Keratinocyte (primary cell): ENCODE data around the gene PLXND1.

Experiments used
- CTCF ChIP-seq, 3 experiments: IDR thresholded peaks in 1 of 3; conservative IDR thresholded peaks in 1 of 3; optimal IDR thresholded peaks in 1 of 3; 2 replicates in 2 of 3; 3 replicates in 1 of 3; pipeline versions ENCODE3 to v1.5.1; 2011; ENCODE audit warnings: low read length in 3 of 3, mild to moderate bottlenecking in 3 of 3, moderate library complexity in 2 of 3, control low read depth in 1 of 3, inconsistent platforms in 1 of 3; ENCODE audit not compliant: insufficient read depth in 2 of 3; ENCODE audit errors: extremely low read depth in 1 of 3
- EZH2 ChIP-seq: IDR thresholded peaks from one replicate; pipeline ENCODE4 v1.6.1; 2012; ENCODE audit warnings: inconsistent platforms, mild to moderate bottlenecking, low read length, moderate library complexity

DNA sequence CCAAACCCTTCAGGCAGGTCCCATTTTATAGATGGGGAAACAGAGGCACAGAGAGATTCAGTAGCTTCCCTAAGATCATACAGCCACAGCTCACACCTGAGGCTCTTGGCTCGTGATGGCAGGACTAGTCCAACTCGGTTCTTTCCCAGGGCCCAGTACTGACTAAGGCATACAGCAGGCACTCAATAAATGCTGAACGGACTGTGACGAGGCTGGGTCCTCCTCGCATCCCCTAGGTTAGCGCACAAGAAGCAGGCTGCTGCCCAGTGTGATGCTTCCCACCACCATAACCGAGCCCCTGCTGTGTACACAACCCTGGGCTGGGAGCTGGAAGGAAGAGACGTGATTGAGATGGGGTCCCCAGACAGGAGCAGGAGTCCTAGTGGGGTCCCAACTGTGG, 24.9 kb downstream of the PLXND1 start:
- TF ChIP-seq CTCF (optimal IDR thresholded peaks at IDR 0.05 in 1 of 3, IDR thresholded peaks at IDR 0.05 in 1 of 3, conservative IDR thresholded peaks at IDR 0.05 in 1 of 3; ENCODE audit: extremely low read depth in 1 of 3, insufficient read depth in 2 of 3, low read length in 3 of 3) (no peak), EZH2 (no peak)
